Sigmoid colon (tissue), 4 donors: ENCODE data around the gene F13B.

Experiments used
- CTCF ChIP-seq, 4 experiments: fragments of 450-650 bp in 3 of 4; fragments of 200-600 bp in 1 of 4; IDR thresholded peaks; one replicate each; pipeline ENCODE4 v1.5.1; 2016 to 2019; ENCODE audit warnings: antibody characterized with exemption in 4 of 4, mild to moderate bottlenecking in 3 of 4, moderate library complexity in 2 of 4
- EP300 ChIP-seq, 4 donors: sonication (generic); formaldehyde crosslinking; IDR thresholded peaks; one replicate each; pipeline ENCODE4 v1.6.1; 2017; ENCODE audit warnings: antibody characterized with exemption in 4 of 4
- POLR2A ChIP-seq, 2 donors: fragments of 450-650 bp; IDR thresholded peaks; one replicate each; pipeline ENCODE4 v1.6.1; 2016; ENCODE audit warnings: antibody characterized with exemption in 2 of 2, mild to moderate bottlenecking in 2 of 2, moderate library complexity in 2 of 2
- POLR2AphosphoS5 ChIP-seq, 4 donors: sonication (generic); formaldehyde crosslinking; IDR thresholded peaks; one replicate each; pipeline ENCODE4 v1.6.1; 2017; ENCODE audit warnings: antibody characterized with exemption in 4 of 4

- TF ChIP-seq CTCF (IDR thresholded peaks at IDR 0.05), result no peak
- no peak for TF ChIP-seq POLR2AphosphoS5 (IDR thresholded peaks at IDR 0.05)
- TF ChIP-seq POLR2A (IDR thresholded peaks at IDR 0.05), result no peak
- no peak for TF ChIP-seq EP300 (IDR thresholded peaks at IDR 0.05)
Measured at GRCh38 chr1:197100677-197101076, 33.6 kb upstream of the F13B start.
